Calu3 (cell line): ENCODE data around the gene PRSS16. TPM values are rescaled to one million over a fixed set of nuclear protein-coding genes. Genes with fewer than 3 reads are reported as not detected.

Source experiments
- BruUV-seq: library from RNA; stranded (reverse); fragments of 400-500 nt; replicated peaks from 2 replicates; lab custom pipeline; 2021; lab: Mats Ljungman, UMichigan
- CTCF ChIA-PET: fragments of 300-600 bp; sonication (Branson Sonifier 250); formaldehyde crosslinking; loops from one replicate; lab custom pipeline; 2022; ENCODE audit warnings: antibody characterized with exemption; lab: Charles Lee
- DNase-seq: peaks from one replicate; pipeline ENCODE4 v3.0.0; 2022
- H3K27ac Mint-ChIP-seq: one replicate; pipeline ENCODE4 v1.8.0; 2022; ENCODE audit warnings: mixed read lengths; ENCODE audit not compliant: unreplicated experiment
- H3K27me3 Mint-ChIP-seq: one replicate; pipeline ENCODE4 v1.8.0; 2022; ENCODE audit warnings: mixed read lengths; ENCODE audit not compliant: unreplicated experiment
- H3K36me3 Mint-ChIP-seq: one replicate; pipeline ENCODE4 v1.8.0; 2022; ENCODE audit warnings: mild to moderate bottlenecking, moderate library complexity, mixed read lengths; ENCODE audit not compliant: insufficient read depth, unreplicated experiment
- H3K4me1 Mint-ChIP-seq: one replicate; pipeline ENCODE4 v1.8.0; 2022; ENCODE audit warnings: mild to moderate bottlenecking, low read depth, mixed read lengths; ENCODE audit not compliant: unreplicated experiment
- H3K4me3 Mint-ChIP-seq: one replicate; pipeline ENCODE4 v1.8.0; 2022; ENCODE audit warnings: mild to moderate bottlenecking, low read depth, moderate library complexity, mixed read lengths; ENCODE audit not compliant: unreplicated experiment
- H3K9me3 Mint-ChIP-seq: one replicate; pipeline ENCODE4 v1.8.0; 2022; ENCODE audit warnings: low read depth, mixed read lengths; ENCODE audit not compliant: unreplicated experiment
- intact Hi-C: fragments of 100-400 bp; cut with micrococcal nuclease; formaldehyde crosslinking; loops from one replicate; pipeline ENCODE4 v1.10.0; 2022; ENCODE audit not compliant: unreplicated experiment
- total RNA-seq: library from RNA; stranded (reverse); gene quantifications from 2 replicates; pipeline ENCODE4 v1.2.3, GENCODE V29; 2022
- TF ChIP-seq, protein P1 (sequence below): fragments of 200-600 bp; IDR thresholded peaks from one replicate; pipeline ENCODE4 v1.8.0; 2022; ENCODE audit warnings: antibody characterized with exemption; ENCODE audit not compliant: unreplicated experiment

PRSS16 gene
- total RNA-seq, 1 experiment from 2014 or later, result 31.3 TPM

DNA sequence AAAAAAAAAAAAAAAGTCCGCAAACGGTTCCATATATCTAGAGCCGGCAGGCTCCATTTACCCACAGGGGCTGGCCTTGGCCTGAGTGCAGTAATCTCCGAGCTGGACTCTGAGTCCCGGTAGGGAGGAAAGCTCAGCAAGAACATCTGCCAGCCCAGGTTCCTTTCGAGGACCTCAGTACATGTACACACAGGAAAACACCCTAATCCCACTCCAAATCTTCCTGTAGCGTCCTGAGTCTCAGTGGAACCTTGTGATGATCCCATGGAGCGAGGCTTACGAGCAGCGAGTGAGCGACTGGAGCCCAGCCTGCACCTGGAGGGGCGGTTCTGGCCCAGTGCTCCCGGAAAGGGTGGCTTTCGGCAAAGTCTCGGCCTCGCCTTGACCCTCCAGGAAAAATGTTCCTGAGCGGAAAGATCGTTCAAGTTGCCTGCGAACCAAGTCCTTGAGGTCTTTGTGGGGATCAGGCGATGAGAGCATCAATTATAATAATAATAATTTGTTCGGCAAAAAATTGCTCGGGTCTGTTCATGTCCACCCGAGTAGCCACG lies 32.1 kb downstream of the PRSS16 start:
- TF ChIP-seq, protein P1, sequence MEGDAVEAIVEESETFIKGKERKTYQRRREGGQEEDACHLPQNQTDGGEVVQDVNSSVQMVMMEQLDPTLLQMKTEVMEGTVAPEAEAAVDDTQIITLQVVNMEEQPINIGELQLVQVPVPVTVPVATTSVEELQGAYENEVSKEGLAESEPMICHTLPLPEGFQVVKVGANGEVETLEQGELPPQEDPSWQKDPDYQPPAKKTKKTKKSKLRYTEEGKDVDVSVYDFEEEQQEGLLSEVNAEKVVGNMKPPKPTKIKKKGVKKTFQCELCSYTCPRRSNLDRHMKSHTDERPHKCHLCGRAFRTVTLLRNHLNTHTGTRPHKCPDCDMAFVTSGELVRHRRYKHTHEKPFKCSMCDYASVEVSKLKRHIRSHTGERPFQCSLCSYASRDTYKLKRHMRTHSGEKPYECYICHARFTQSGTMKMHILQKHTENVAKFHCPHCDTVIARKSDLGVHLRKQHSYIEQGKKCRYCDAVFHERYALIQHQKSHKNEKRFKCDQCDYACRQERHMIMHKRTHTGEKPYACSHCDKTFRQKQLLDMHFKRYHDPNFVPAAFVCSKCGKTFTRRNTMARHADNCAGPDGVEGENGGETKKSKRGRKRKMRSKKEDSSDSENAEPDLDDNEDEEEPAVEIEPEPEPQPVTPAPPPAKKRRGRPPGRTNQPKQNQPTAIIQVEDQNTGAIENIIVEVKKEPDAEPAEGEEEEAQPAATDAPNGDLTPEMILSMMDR, result no peak
- H3K36me3 Mint-ChIP-seq, result peaks cover 20% of the 10 kb centered on the region
- no peaks in the 10 kb centered on the region for H3K27me3 Mint-ChIP-seq
- no TSS peak for BruUV-seq
- intact Hi-C loops, result no loop called here
- H3K4me1 Mint-ChIP-seq, result peaks cover 8% of the 10 kb centered on the region
- H3K4me3 Mint-ChIP-seq, result peak overlapping the region; percentile 93
- CTCF ChIA-PET, result interaction anchor here (0.6 to 1.2 kb wide), 3 partner anchors 17 to 690 kb away, joined by 3 to 4 read pairs (median 3); no protein-coding TSS in a partner anchor
- peak; percentile 43 for DNase-seq
- H3K9me3 Mint-ChIP-seq, result peaks cover 3% of the 10 kb centered on the region
- H3K27ac Mint-ChIP-seq, result peak overlapping the region; percentile 97

DNA sequence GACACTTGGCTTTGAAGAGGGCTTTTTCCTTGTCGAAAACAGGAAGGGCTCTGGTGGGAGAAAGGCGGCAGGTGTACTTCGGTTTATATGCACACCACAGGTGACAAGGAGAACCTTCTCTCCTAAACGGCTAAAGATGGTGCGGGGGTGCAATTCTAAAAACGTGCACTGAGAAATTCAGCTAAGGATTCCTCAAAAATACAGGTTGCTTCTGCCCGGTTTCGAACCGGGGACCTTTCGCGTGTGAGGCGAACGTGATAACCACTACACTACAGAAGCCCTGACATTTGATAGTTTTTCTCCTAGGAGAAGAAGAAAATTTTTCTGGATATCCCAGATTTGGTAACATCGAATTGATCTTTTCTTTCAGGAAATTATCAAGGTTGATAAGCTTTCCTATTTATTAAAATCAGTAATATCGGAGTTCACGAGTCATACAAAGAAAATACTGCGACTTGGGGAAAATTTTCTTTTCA lies 32.6 kb downstream of the PRSS16 start:
- Mint-ChIP-seq H3K9me3 (peaks cover 3% of the 10 kb centered on the region), H3K27me3 (no peaks in the 10 kb centered on the region), H3K27ac (peak overlapping the region; percentile 97), H3K36me3 (peaks cover 20% of the 10 kb centered on the region), H3K4me3 (peak overlapping the region; percentile 93), H3K4me1 (peaks cover 8% of the 10 kb centered on the region)
- intact Hi-C loops, result no loop called here
- DNase-seq, result peak; percentile 75
- CTCF ChIA-PET, result interaction anchor here (1.2 kb wide), 1 partner anchor 16 kb away, joined by 3 read pairs; no protein-coding TSS in a partner anchor
- no TSS peak for BruUV-seq
- TF ChIP-seq, protein P1, result no peak

DNA sequence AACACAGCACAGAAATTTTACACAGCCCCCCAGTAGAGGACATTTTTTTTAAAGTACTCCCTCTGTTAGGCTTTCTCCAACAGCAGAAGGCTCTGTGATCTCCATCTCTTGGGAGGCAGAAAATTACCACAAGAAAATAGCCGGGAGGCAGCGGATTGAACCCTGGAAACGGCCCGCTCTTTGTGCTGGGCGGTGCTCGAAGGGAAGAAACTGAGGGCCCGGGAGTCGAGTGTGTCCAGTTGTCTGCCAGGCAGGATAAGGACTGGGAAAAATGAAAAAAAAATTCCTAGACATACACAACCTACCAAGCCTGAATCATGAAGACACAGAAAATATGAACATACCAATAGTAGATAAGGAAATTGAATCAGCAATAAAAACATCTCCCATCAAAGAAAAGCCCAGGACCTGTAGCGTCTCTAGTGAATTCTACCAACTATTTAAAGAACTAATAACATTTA lies 33.1 kb downstream of the PRSS16 start:
- Mint-ChIP-seq H3K4me1 (peaks cover 8% of the 10 kb centered on the region), H3K36me3 (peaks cover 20% of the 10 kb centered on the region), H3K9me3 (peaks cover 3% of the 10 kb centered on the region), H3K27ac (peak overlapping the region; percentile 97), H3K27me3 (no peaks in the 10 kb centered on the region), H3K4me3 (peak overlapping the region; percentile 93)
- CTCF ChIA-PET, result no interaction called here
- TF ChIP-seq, protein P1, result no peak
- intact Hi-C loops, result no loop called here
- no TSS peak for BruUV-seq
- peak; percentile 34 for DNase-seq

DNA sequence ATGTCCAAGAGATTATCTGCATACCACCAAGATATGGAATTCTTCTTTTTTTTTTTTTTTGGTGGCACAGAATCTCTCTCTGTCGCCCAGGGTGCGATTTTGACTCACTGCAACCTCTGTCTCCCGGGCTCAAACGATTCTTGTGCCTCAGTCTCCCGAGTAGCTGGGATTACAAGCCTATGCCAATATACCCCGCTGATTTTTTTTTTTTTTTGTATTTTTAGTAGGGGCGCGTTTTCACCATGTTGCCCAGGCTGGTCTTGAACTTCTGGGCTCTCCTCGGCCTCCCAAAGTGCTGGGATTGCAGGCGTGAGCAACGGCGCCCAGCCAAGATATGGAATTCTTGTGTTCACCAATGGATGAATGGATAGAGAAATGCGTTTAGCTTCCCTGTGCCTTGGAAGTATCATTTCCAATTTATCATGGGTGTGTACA lies 33.6 kb downstream of the PRSS16 start:
- CTCF ChIA-PET, result interaction anchor here (0.7 to 1.0 kb wide), 3 partner anchors 15 to 349 kb away, joined by 3 to 5 read pairs (median 4); no protein-coding TSS in a partner anchor
- Mint-ChIP-seq H3K27ac (peak overlapping the region; percentile 97), H3K4me1 (peaks cover 8% of the 10 kb centered on the region), H3K27me3 (no peaks in the 10 kb centered on the region), H3K9me3 (peaks cover 3% of the 10 kb centered on the region), H3K36me3 (peaks cover 20% of the 10 kb centered on the region), H3K4me3 (peak overlapping the region; percentile 93)
- TF ChIP-seq, protein P1, result no peak
- BruUV-seq, result no TSS peak
- intact Hi-C loops, result no loop called here
- DNase-seq, result no peak
